ENCODE results near the gene NHS.

Gene NHS

DNA sequence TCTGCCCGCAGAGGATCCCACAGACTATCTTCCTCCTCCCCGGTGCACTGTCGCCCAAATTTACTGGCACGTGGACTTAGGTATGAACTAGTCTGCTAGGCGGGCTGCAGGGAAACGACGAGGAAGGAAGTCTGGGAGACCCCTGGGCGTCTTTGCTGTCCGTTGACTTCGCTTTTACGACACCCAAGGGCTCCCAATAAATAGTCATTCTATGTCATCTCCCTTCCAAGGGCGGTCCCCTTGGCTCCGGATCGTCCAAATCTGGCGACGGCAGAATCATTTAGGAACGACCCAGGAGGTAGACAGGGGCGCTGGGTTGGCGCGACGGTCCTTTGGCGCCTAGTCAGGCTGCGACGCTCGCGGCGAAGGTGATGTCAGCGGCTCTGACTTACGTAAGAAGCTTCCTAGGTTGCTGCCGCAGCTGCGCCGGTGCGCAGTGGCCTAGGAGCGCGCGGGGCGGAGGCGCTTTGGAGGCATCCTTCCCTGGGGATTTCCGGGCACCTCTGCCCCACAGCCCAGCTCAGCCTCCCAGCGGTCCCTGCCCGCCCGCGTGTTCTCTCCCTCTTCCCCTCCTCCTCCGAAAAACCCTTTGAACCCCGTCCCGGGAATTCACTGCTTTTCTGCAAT lies 2.2 kb downstream of the NHS start:
- H3K27ac ChIP-seq, result no peak overlapping the region
- TF ChIP-seq CTCF (conservative IDR thresholded peaks at IDR 0.05), result no peak

DNA sequence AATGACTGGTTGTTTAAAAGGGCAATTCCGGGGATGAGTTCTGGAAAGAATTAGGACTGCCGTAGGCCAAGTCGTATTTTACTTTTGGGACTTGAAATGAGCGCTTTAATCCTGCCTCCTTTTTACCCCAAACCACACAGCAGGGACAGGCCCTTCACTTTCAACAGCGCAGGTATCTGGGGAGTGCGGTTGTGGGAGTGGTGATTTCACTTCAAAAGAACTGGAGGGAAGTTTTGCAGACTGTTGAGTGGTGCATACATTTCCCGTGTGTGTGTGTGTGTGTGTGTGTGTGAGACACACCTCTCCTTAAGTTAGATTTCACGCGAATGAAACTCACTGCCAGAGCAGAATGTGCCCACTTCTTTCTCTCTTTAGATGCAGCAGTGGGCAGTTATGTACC lies 2.8 kb downstream of the NHS start:
- H3K27ac ChIP-seq, result no peak overlapping the region
- TF ChIP-seq CTCF (conservative IDR thresholded peaks at IDR 0.05), result no peak

GRCh38 chrX:17380221-17380620 lies 5.2 kb downstream of the NHS start:
- H3K27ac ChIP-seq, result no peak overlapping the region

DNA sequence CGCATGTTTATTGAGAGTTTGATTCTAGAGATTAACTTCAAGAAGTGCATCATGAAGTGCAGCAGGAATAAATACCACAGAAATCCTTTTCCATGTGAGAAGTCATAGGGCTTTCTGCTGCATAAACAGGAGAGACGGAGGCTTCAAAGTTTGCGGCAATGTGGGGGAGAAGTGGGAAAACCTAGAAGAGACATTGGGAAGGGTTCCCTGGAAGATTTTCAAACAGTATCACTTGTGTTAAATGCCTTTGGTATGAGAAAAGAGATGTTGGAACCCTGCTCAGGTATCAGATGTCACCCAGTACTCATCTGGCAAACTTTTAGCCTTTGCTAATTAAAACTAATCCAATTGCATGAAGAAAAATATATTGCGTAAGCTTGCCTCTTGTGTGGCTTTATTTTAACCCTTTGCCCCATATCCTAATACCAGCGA lies 15.4 kb downstream of the NHS start:
- no peak for TF ChIP-seq CTCF (conservative IDR thresholded peaks at IDR 0.05)
- H3K27ac ChIP-seq, result no peak overlapping the region

More at GRCh38 chrX:17380221-17380620, 5.2 kb downstream of the NHS start:
- TF ChIP-seq CTCF (conservative IDR thresholded peaks at IDR 0.05), result no peak

GRCh38 chrX:17395154-17395553 lies 20.2 kb downstream of the NHS start:
- TF ChIP-seq CTCF (conservative IDR thresholded peaks at IDR 0.05), result no peak

GRCh38 chrX:17397074-17397473 lies 22.1 kb downstream of the NHS start:
- H3K27ac ChIP-seq, result no peak overlapping the region
- no peak for TF ChIP-seq CTCF (conservative IDR thresholded peaks at IDR 0.05)

More at GRCh38 chrX:17395154-17395553, 20.2 kb downstream of the NHS start:
- H3K27ac ChIP-seq, result no peak overlapping the region

DNA sequence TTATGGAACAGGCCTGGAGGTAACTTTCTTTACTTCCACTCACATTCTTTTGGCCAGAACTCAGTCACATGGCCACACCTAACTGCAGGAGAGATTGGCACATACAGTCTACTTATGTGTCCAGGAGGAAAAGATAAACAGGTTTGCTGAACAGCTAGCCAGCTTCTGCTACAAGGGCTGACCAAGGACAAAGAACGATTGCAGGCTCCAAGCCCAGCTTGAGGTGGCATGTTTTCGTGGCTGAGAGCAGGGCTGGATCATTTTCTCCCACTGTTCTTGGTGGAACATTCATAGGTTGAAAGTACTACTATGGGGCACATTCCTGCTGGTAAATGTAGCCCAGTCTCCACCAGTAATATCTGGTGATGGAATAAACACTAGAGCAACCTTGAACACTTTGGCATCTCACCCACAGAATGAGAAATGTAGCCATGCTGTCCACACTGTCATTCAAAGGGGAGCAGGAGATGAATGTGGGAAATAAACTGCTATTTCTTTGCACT lies 28.2 kb downstream of the NHS start:
- no peak for TF ChIP-seq CTCF (conservative IDR thresholded peaks at IDR 0.05)
- no peak overlapping the region for H3K27ac ChIP-seq
